SK-N-SH (cell line): ENCODE results near the gene OLFM4. TPM values are rescaled to one million over a fixed set of nuclear protein-coding genes. Genes with fewer than 3 reads are reported as not detected.

ENCODE experiments used
- CTCF ChIA-PET: fragments of 300-600, 350-600 bp; formaldehyde crosslinking; extraction: SDS; loops from one replicate; lab custom pipeline; 2021; lab: Yijun Ruan, JAX
- POLR2A ChIA-PET: fragments of 350-600 bp; sonication (Branson Sonifier 250); formaldehyde crosslinking; extraction: SDS; loops from one replicate; lab custom pipeline; 2020; ENCODE audit warnings: antibody characterized with exemption, inconsistent platforms; lab: Yijun Ruan, JAX
- DNase-seq: peaks from one replicate; pipeline ENCODE4 v3.0.0; 2012
- H2AFZ ChIP-seq: fragments of 200-600 bp; sonication (generic); 2 replicates; pipeline ENCODE4 v1.8.1; 2016; ENCODE audit warnings: antibody characterized with exemption, mild to moderate bottlenecking, low read depth
- H3F3A ChIP-seq: fragments of 200-600 bp; sonication (generic); replicated peaks from 2 replicates; pipeline ENCODE3; 2016; ENCODE audit warnings: antibody characterized with exemption, mild to moderate bottlenecking; ENCODE audit not compliant: insufficient read depth
- H3K27ac ChIP-seq, 2 experiments: fragments of 200-500 bp in 1 of 2; fragments of 200-600 bp in 1 of 2; sonication (Bioruptor generic) in 1 of 2; sonication (generic), shearing (Covaris generic) in 1 of 2; 2 replicates each; pipeline versions ENCODE4 v1.5.1 to v1.6.1; 2014 to 2016; ENCODE audit warnings: low read depth in 2 of 2, inconsistent platforms in 1 of 2, low read length in 1 of 2, mild to moderate bottlenecking in 1 of 2, mixed read lengths in 1 of 2
- H3K27me3 ChIP-seq: fragments of 200-600 bp; sonication (generic), shearing (Covaris generic); 2 replicates; pipeline ENCODE4 v1.6.1; 2016; ENCODE audit warnings: mixed run types; ENCODE audit not compliant: insufficient read depth
- H3K36me3 ChIP-seq, 2 experiments: fragments of 200-500 bp in 1 of 2; fragments of 200-600 bp in 1 of 2; sonication (Bioruptor generic) in 1 of 2; sonication (generic) in 1 of 2; replicated peaks in 1 of 2; 2 replicates each; pipeline versions ENCODE3 to v1.5.1; 2014 to 2016; ENCODE audit warnings: low read length in 1 of 2, mild to moderate bottlenecking in 1 of 2; ENCODE audit not compliant: insufficient read depth in 2 of 2, control insufficient read depth in 1 of 2
- H3K4me1 ChIP-seq, 2 experiments: fragments of 200-500 bp in 1 of 2; fragments of 200-600 bp in 1 of 2; sonication (Bioruptor generic) in 1 of 2; sonication (generic), shearing (Covaris generic) in 1 of 2; 2 replicates each; pipeline versions ENCODE4 v1.5.1 to v1.6.1; 2014 to 2016; ENCODE audit warnings: low read depth in 1 of 2, low read length in 1 of 2, mixed run types in 1 of 2; ENCODE audit not compliant: insufficient read depth in 2 of 2, control insufficient read depth in 1 of 2
- H3K4me2 ChIP-seq: fragments of 200-600 bp; sonication (generic), shearing (Covaris generic); 2 replicates; pipeline ENCODE4 v1.6.1; 2017; ENCODE audit warnings: mixed run types
- H3K4me3 ChIP-seq, 2 experiments: fragments of 200-500 bp in 1 of 2; fragments of 200-600 bp in 1 of 2; sonication (Bioruptor generic) in 1 of 2; sonication (generic), shearing (Covaris generic) in 1 of 2; 2 replicates each; pipeline versions ENCODE4 v1.5.1 to v1.8.1; 2014 to 2016; ENCODE audit warnings: low read depth in 2 of 2, inconsistent platforms in 1 of 2, low read length in 1 of 2, mild to moderate bottlenecking in 1 of 2, mixed read lengths in 1 of 2, moderate library complexity in 1 of 2
- H3K79me2 ChIP-seq: fragments of 200-600 bp; sonication (generic); 2 replicates; pipeline ENCODE4 v1.8.1; 2017; ENCODE audit warnings: mild to moderate bottlenecking; ENCODE audit not compliant: insufficient read depth
- H3K9ac ChIP-seq: fragments of 200-600 bp; sonication (generic); 2 replicates; pipeline ENCODE4 v1.6.1; 2017; ENCODE audit warnings: mixed run types
- H3K9me2 ChIP-seq: fragments of 200-600 bp; sonication (generic); 2 replicates; pipeline ENCODE4 v1.6.1; 2017; ENCODE audit warnings: mixed run types
- H3K9me3 ChIP-seq: fragments of 200-600 bp; sonication (generic); 2 replicates; pipeline ENCODE4 v1.6.1; 2017; ENCODE audit warnings: mixed run types, mild to moderate bottlenecking, moderate library complexity
- H4K20me1 ChIP-seq: fragments of 200-600 bp; sonication (generic); 2 replicates; pipeline ENCODE4 v1.6.1; 2017; ENCODE audit warnings: mild to moderate bottlenecking, mixed run types; ENCODE audit not compliant: insufficient read depth
- CHD2 ChIP-seq: fragments of 150-350 bp; IDR thresholded peaks from 2 replicates; pipeline ENCODE4 v1.6.1; 2018; ENCODE audit warnings: low read length; ENCODE audit not compliant: partially characterized antibody
- ELF1 ChIP-seq: IDR thresholded peaks from 2 replicates; pipeline ENCODE4 v1.4.0; 2012
- EP300 ChIP-seq, 2 experiments: IDR thresholded peaks; 2 replicates each; pipeline versions ENCODE4 v1.4.0 to v1.6.1; 2012; ENCODE audit warnings: borderline replicate concordance in 1 of 2, low read depth in 1 of 2, low read length in 1 of 2
- FOSL2 ChIP-seq: IDR thresholded peaks from 2 replicates; pipeline ENCODE4 v1.4.0; 2012; ENCODE audit warnings: low read depth, mild to moderate bottlenecking, moderate library complexity, borderline replicate concordance
- FOXM1 ChIP-seq: IDR thresholded peaks from 2 replicates; pipeline ENCODE4 v1.4.0; 2012; ENCODE audit warnings: low read depth, mild to moderate bottlenecking
- GABPA ChIP-seq: IDR thresholded peaks from 2 replicates; pipeline ENCODE4 v1.4.0; 2012; ENCODE audit warnings: low read depth, mild to moderate bottlenecking
- JUND ChIP-seq: IDR thresholded peaks from 2 replicates; pipeline ENCODE4 v1.4.0; 2012
- MEF2A ChIP-seq: IDR thresholded peaks from 2 replicates; pipeline ENCODE4 v1.4.0; 2012; ENCODE audit warnings: low read depth, borderline replicate concordance
- NRF1 ChIP-seq: IDR thresholded peaks from 2 replicates; pipeline ENCODE4 v1.6.1; 2012; ENCODE audit warnings: low read depth, mild to moderate bottlenecking, low read length
- POLR2AphosphoS5 ChIP-seq: IDR thresholded peaks from 2 replicates; pipeline ENCODE4 v1.6.1; 2012; ENCODE audit warnings: low read depth, low read length
- RCOR1 ChIP-seq: fragments of 150-350 bp; IDR thresholded peaks from 2 replicates; pipeline ENCODE4 v1.6.1; 2017; ENCODE audit warnings: antibody characterized with exemption, low read length
- RFX5 ChIP-seq: IDR thresholded peaks from 2 replicates; pipeline ENCODE4 v1.6.1; 2012; ENCODE audit warnings: mild to moderate bottlenecking, improper control_type of control experiment, low read length
- RXRA ChIP-seq: IDR thresholded peaks from 2 replicates; pipeline ENCODE4 v1.4.0; 2012; ENCODE audit warnings: low read depth, mild to moderate bottlenecking, borderline replicate concordance
- SIN3A ChIP-seq: IDR thresholded peaks from 2 replicates; pipeline ENCODE4 v1.6.1; 2012; ENCODE audit warnings: low read depth, mild to moderate bottlenecking, low read length, moderate library complexity, borderline replicate concordance
- TAF1 ChIP-seq: IDR thresholded peaks from 2 replicates; pipeline ENCODE4 v1.6.1; 2012; ENCODE audit warnings: low read depth, mild to moderate bottlenecking, low read length, moderate library complexity, borderline replicate concordance
- TEAD4 ChIP-seq: IDR thresholded peaks from 2 replicates; pipeline ENCODE4 v1.4.0; 2012; ENCODE audit warnings: mild to moderate bottlenecking, borderline replicate concordance; ENCODE audit not compliant: insufficient read depth
- YY1 ChIP-seq: IDR thresholded peaks from 2 replicates; pipeline ENCODE4 v1.4.0; 2012; ENCODE audit warnings: low read depth, mild to moderate bottlenecking
- WGBS: methylation state at CpG from one replicate; pipeline ENCODE4 v1.1.6; 2017; ENCODE audit warnings: low lambda C conversion rate; 5-methylcytosine and 5-hydroxymethylcytosine counted together
- polyA plus RNA-seq, 3 experiments: library from polyadenylated mRNA; depleted of rRNA; stranded (reverse); fragments of >200 nt; gene quantifications; 2 replicates each; pipeline ENCODE4 v1.2.3, GENCODE V29; 2012
- TF ChIP-seq, protein P1 (sequence below): fragments of 200-600 bp; sonication (generic); IDR thresholded peaks from 2 replicates; pipeline ENCODE4 v1.6.1; 2017; ENCODE audit warnings: antibody characterized with exemption, mild to moderate bottlenecking, moderate library complexity
- TF ChIP-seq, protein P2 (sequence below): fragments of 150-350 bp; IDR thresholded peaks from 2 replicates; pipeline ENCODE4 v1.6.1; 2016; ENCODE audit warnings: mild to moderate bottlenecking, low read depth, low read length
- TF ChIP-seq, protein P3 (sequence below): IDR thresholded peaks from 2 replicates; pipeline ENCODE4 v1.4.0; 2012; ENCODE audit warnings: low read depth, borderline replicate concordance

The OLFM4 gene
- polyA plus RNA-seq, 1 of the 3 experiments (the other 2 are of a cell fraction), result not detected

DNA sequence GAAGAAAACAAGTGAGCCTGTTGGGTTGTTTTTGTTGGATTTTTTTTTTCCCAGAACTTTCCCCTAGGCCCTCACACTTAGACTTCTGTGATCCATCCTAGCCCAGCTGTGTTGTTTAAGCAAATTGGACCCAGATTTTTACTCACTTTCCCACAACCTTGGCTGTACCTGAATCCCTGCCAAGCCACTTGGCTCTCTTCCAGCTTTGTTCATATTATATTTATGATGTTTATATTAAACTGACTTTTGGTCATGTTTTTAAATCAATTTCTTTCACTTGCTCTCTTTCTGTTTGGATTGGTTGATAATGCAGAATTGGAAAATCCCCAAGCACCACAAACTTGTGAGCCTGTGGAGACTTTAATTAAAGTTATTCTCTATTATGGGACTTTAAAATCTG lies 16.6 kb downstream of the OLFM4 start:
- ChIA-PET CTCF (interaction anchor here (1.2 to 1.6 kb wide), 3 partner anchors 11 to 107 kb away, joined by 3 to 4 read pairs (median 3); no protein-coding TSS in a partner anchor), POLR2A (interaction anchor here (1.0 kb wide), 1 partner anchor 14 kb away, joined by 4 read pairs; no protein-coding TSS in a partner anchor)
- DNase-seq, result peak; percentile 21
- Histone ChIP-seq H2AFZ (no peak overlapping the region), H3K79me2 (no peaks in the 10 kb centered on the region), H3K4me1 (peaks cover 0 to 8% of the 10 kb centered on the region in 2 experiments; a peak in 2 of 4 replicates), H3K4me3 (no peak overlapping the region), H3K9ac (no peak overlapping the region), H4K20me1 (no peaks in the 10 kb centered on the region), H3K27ac (peak overlapping the region in 1 of 2 experiments; percentile 22; a peak in 1 of 4 replicates), H3F3A (no peaks in the 10 kb centered on the region), H3K36me3 (no peaks in the 10 kb centered on the region), H3K9me2 (no peaks in the 10 kb centered on the region), H3K9me3 (no peaks in the 10 kb centered on the region), H3K4me2 (no peak overlapping the region), H3K27me3 (no peaks in the 10 kb centered on the region)
- TF ChIP-seq, protein P1, sequence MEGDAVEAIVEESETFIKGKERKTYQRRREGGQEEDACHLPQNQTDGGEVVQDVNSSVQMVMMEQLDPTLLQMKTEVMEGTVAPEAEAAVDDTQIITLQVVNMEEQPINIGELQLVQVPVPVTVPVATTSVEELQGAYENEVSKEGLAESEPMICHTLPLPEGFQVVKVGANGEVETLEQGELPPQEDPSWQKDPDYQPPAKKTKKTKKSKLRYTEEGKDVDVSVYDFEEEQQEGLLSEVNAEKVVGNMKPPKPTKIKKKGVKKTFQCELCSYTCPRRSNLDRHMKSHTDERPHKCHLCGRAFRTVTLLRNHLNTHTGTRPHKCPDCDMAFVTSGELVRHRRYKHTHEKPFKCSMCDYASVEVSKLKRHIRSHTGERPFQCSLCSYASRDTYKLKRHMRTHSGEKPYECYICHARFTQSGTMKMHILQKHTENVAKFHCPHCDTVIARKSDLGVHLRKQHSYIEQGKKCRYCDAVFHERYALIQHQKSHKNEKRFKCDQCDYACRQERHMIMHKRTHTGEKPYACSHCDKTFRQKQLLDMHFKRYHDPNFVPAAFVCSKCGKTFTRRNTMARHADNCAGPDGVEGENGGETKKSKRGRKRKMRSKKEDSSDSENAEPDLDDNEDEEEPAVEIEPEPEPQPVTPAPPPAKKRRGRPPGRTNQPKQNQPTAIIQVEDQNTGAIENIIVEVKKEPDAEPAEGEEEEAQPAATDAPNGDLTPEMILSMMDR, result no peak
- TF ChIP-seq YY1, result no peak
- TF ChIP-seq JUND, result no peak
- TF ChIP-seq EP300 (IDR thresholded peaks at IDR 0.05; ENCODE audit: borderline replicate concordance in 1 of 2, low read depth in 1 of 2, low read length in 1 of 2), result peak in 1 of 2 experiments; percentile 55; a peak in 1 of 4 replicates
- TF ChIP-seq NRF1, result no peak
- TF ChIP-seq RXRA, result no peak
- no peak for TF ChIP-seq GABPA
- TF ChIP-seq RCOR1, result 0 out of 2 replicates have a peak, but pooled peaks have one; percentile 21
- TF ChIP-seq ELF1, result no peak
- TF ChIP-seq TEAD4, result no peak
- TF ChIP-seq POLR2AphosphoS5, result no peak
- TF ChIP-seq FOSL2, result no peak
- no peak for TF ChIP-seq SIN3A
- TF ChIP-seq FOXM1, result no peak

DNA sequence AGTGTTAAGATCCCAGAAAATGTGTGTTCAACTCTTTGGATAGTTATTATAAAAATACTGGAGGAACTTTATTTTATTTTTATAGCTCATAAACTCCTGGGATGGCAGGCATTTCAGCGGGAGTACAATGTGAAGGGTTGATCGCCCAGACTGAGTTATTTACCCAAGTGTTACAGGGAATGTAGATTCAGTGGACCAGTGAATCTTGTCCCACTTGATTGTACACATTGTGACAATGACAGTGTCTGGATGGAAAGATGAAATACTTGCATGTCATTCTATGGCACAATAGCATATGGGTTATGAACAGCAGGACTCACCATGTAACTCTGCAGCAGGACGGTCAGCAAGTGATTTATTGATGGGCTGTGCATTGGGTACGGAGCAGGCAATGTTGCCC lies 20.3 kb downstream of the OLFM4 start:
- Histone ChIP-seq H3K4me2 (no peak overlapping the region), H4K20me1 (no peaks in the 10 kb centered on the region), H3F3A (no peaks in the 10 kb centered on the region), H3K79me2 (no peaks in the 10 kb centered on the region), H3K4me3 (no peak overlapping the region), H3K27ac (no peak overlapping the region), H3K27me3 (no peaks in the 10 kb centered on the region), H3K4me1 (peaks cover 0 to 8% of the 10 kb centered on the region in 2 experiments; a peak in 2 of 4 replicates), H3K9me2 (no peaks in the 10 kb centered on the region), H2AFZ (no peak overlapping the region), H3K36me3 (no peaks in the 10 kb centered on the region), H3K9me3 (no peaks in the 10 kb centered on the region), H3K9ac (no peak overlapping the region)
- ChIA-PET POLR2A (no interaction called here), CTCF (interaction anchor here (1.3 to 1.7 kb wide), 2 partner anchors 14 to 80 kb away, joined by 4 to 7 read pairs; no protein-coding TSS in a partner anchor)
- 67% methylated on average over 4 of the region's 4 CpGs for WGBS
- no peak for DNase-seq
- TF ChIP-seq TAF1 (no peak), FOXM1 (no peak), RXRA (no peak), MEF2A (no peak), POLR2AphosphoS5 (no peak), SIN3A (no peak), RFX5 (no peak), CHD2 (no peak), YY1 (no peak)
- TF ChIP-seq, protein P1, result no peak
- TF ChIP-seq, protein P2, sequence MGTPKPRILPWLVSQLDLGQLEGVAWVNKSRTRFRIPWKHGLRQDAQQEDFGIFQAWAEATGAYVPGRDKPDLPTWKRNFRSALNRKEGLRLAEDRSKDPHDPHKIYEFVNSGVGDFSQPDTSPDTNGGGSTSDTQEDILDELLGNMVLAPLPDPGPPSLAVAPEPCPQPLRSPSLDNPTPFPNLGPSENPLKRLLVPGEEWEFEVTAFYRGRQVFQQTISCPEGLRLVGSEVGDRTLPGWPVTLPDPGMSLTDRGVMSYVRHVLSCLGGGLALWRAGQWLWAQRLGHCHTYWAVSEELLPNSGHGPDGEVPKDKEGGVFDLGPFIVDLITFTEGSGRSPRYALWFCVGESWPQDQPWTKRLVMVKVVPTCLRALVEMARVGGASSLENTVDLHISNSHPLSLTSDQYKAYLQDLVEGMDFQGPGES, result no peak
- TF ChIP-seq, protein P3, sequence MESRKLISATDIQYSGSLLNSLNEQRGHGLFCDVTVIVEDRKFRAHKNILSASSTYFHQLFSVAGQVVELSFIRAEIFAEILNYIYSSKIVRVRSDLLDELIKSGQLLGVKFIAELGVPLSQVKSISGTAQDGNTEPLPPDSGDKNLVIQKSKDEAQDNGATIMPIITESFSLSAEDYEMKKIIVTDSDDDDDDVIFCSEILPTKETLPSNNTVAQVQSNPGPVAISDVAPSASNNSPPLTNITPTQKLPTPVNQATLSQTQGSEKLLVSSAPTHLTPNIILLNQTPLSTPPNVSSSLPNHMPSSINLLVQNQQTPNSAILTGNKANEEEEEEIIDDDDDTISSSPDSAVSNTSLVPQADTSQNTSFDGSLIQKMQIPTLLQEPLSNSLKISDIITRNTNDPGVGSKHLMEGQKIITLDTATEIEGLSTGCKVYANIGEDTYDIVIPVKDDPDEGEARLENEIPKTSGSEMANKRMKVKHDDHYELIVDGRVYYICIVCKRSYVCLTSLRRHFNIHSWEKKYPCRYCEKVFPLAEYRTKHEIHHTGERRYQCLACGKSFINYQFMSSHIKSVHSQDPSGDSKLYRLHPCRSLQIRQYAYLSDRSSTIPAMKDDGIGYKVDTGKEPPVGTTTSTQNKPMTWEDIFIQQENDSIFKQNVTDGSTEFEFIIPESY, result no peak
